HepG2 (cell line): ENCODE data around the gene EI24. TPM values are rescaled to one million over a fixed set of nuclear protein-coding genes. Genes with fewer than 3 reads are reported as not detected.

Source experiments
- ARNTL ChIP-seq: sonication (generic); formaldehyde crosslinking; IDR thresholded peaks from 2 replicates; pipeline ENCODE4 v1.4.0; 2020; ENCODE audit warnings: mild to moderate bottlenecking, missing genetic modification reagents
- REPIN1 ChIP-seq: sonication (generic); formaldehyde crosslinking; IDR thresholded peaks from 2 replicates; pipeline ENCODE4 v1.8.0; 2022; ENCODE audit warnings: missing genetic modification reagents, low read depth, mild to moderate bottlenecking, borderline replicate concordance
- ZNF143 ChIP-seq: sonication (generic); formaldehyde crosslinking; IDR thresholded peaks from 2 replicates; pipeline ENCODE4 v1.4.0; 2020; ENCODE audit warnings: missing genetic modification reagents
- ZNF407 ChIP-seq: sonication (generic); formaldehyde crosslinking; IDR thresholded peaks from one replicate; pipeline ENCODE4 v1.5.1; 2020; ENCODE audit warnings: mild to moderate bottlenecking, missing genetic modification reagents; ENCODE audit errors: not compliant biosample characterization
- polyA plus RNA-seq, 8 experiments: library from polyadenylated mRNA; depleted of rRNA in 3 of 8; stranded (reverse) in 7 of 8; unstranded in 1 of 8; fragments of >200 nt; fragmentation: Illumina TruSeq in 4 of 8; extraction: Trizol in 4 of 8; gene quantifications; 2 replicates each; pipeline versions ENCODE4 v1.2.1 to v1.2.3, GENCODE V29; 2011 to 2016; ENCODE audit warnings: low read depth in 4 of 8, missing spikeins in 1 of 8, mixed read lengths in 1 of 8; ENCODE audit not compliant: insufficient read depth in 1 of 8
- total RNA-seq, 5 experiments: library from RNA; depleted of rRNA; stranded (reverse); fragments of >200 nt; fragmentation: Illumina TruSeq; extraction: Trizol; gene quantifications; 2 replicates each; pipeline ENCODE4 v1.2.3, GENCODE V29; 2016; ENCODE audit warnings: low read depth in 1 of 5
- TF ChIP-seq, protein P1 (sequence below): sonication (generic); formaldehyde crosslinking; IDR thresholded peaks from 2 replicates; pipeline ENCODE4 v1.4.0; 2020; ENCODE audit warnings: missing genetic modification reagents
- TF ChIP-seq, protein P2 (sequence below): sonication (generic); formaldehyde crosslinking; IDR thresholded peaks from 2 replicates; pipeline ENCODE4 v1.4.0; 2020; ENCODE audit warnings: missing genetic modification reagents, borderline replicate concordance
- TF ChIP-seq, protein P3 (sequence below): sonication (generic); formaldehyde crosslinking; IDR thresholded peaks from 2 replicates; pipeline ENCODE4 v1.4.0; 2020; ENCODE audit warnings: missing genetic modification reagents

Gene EI24
- total and polyA plus RNA-seq, 2 of the 13 experiments (the other 11 are each of a cell fraction or from before 2014, with no cell fraction given) = 84.7 to 126 TPM

DNA sequence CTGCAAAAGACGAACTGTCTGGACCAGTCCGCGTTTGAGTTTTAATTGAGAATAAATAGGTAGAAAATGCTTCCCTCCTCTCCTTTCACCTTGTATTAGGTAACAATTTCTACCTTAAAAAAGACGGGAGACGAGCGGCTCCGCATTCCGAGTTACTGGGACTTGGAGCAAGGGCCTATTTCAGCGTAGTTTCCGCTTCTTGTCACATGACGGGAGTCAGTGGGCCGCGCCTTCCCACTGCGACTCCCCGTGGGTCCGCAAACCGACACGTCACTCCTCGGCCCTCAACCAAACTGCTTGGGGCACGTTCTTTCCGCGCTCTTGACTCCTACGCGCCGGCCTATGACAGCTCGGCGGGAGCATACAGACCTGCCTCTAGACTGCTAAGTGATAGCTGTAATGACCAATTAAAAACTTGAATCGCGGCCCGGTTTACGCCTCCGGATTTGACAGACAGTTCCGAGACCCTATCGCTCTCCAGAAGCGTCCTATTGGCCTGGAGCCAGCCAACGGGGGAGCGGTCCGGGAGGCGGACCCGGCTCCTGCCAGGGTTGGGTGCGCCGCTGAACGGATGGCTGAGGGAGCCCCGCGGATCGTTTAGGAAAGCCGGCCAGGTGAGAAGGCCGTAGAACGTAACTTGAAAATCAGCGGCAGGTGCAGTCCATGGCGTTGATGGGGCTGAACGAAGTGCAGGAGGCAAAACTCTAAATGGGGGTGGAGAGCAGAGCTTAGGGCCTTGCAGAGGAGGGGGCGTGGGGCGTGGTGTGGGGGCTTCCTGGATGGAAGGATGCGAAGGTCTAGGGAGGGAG is 23.2 kb downstream of the EI24 start, which contains the start of gene STT3A (continued):
- TF ChIP-seq ZNF407 (CRISPR knock-in tag) = no peak
- TF ChIP-seq, protein P1, sequence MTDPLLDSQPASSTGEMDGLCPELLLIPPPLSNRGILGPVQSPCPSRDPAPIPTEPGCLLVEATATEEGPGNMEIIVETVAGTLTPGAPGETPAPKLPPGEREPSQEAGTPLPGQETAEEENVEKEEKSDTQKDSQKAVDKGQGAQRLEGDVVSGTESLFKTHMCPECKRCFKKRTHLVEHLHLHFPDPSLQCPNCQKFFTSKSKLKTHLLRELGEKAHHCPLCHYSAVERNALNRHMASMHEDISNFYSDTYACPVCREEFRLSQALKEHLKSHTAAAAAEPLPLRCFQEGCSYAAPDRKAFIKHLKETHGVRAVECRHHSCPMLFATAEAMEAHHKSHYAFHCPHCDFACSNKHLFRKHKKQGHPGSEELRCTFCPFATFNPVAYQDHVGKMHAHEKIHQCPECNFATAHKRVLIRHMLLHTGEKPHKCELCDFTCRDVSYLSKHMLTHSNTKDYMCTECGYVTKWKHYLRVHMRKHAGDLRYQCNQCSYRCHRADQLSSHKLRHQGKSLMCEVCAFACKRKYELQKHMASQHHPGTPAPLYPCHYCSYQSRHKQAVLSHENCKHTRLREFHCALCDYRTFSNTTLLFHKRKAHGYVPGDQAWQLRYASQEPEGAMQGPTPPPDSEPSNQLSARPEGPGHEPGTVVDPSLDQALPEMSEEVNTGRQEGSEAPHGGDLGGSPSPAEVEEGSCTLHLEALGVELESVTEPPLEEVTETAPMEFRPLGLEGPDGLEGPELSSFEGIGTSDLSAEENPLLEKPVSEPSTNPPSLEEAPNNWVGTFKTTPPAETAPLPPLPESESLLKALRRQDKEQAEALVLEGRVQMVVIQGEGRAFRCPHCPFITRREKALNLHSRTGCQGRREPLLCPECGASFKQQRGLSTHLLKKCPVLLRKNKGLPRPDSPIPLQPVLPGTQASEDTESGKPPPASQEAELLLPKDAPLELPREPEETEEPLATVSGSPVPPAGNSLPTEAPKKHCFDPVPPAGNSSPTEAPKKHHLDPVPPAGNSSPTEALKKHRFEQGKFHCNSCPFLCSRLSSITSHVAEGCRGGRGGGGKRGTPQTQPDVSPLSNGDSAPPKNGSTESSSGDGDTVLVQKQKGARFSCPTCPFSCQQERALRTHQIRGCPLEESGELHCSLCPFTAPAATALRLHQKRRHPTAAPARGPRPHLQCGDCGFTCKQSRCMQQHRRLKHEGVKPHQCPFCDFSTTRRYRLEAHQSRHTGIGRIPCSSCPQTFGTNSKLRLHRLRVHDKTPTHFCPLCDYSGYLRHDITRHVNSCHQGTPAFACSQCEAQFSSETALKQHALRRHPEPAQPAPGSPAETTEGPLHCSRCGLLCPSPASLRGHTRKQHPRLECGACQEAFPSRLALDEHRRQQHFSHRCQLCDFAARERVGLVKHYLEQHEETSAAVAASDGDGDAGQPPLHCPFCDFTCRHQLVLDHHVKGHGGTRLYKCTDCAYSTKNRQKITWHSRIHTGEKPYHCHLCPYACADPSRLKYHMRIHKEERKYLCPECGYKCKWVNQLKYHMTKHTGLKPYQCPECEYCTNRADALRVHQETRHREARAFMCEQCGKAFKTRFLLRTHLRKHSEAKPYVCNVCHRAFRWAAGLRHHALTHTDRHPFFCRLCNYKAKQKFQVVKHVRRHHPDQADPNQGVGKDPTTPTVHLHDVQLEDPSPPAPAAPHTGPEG = no peak
- TF ChIP-seq, protein P2, sequence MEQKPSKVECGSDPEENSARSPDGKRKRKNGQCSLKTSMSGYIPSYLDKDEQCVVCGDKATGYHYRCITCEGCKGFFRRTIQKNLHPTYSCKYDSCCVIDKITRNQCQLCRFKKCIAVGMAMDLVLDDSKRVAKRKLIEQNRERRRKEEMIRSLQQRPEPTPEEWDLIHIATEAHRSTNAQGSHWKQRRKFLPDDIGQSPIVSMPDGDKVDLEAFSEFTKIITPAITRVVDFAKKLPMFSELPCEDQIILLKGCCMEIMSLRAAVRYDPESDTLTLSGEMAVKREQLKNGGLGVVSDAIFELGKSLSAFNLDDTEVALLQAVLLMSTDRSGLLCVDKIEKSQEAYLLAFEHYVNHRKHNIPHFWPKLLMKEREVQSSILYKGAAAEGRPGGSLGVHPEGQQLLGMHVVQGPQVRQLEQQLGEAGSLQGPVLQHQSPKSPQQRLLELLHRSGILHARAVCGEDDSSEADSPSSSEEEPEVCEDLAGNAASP (CRISPR knock-in tag) = no peak
- peak; percentile 75; the same call in 1 of the 2 replicates for TF ChIP-seq ARNTL (CRISPR knock-in tag)
- peak; percentile 58 for TF ChIP-seq REPIN1 (CRISPR knock-in tag)
- TF ChIP-seq ZNF143 (CRISPR knock-in tag) = no peak
- TF ChIP-seq, protein P3, sequence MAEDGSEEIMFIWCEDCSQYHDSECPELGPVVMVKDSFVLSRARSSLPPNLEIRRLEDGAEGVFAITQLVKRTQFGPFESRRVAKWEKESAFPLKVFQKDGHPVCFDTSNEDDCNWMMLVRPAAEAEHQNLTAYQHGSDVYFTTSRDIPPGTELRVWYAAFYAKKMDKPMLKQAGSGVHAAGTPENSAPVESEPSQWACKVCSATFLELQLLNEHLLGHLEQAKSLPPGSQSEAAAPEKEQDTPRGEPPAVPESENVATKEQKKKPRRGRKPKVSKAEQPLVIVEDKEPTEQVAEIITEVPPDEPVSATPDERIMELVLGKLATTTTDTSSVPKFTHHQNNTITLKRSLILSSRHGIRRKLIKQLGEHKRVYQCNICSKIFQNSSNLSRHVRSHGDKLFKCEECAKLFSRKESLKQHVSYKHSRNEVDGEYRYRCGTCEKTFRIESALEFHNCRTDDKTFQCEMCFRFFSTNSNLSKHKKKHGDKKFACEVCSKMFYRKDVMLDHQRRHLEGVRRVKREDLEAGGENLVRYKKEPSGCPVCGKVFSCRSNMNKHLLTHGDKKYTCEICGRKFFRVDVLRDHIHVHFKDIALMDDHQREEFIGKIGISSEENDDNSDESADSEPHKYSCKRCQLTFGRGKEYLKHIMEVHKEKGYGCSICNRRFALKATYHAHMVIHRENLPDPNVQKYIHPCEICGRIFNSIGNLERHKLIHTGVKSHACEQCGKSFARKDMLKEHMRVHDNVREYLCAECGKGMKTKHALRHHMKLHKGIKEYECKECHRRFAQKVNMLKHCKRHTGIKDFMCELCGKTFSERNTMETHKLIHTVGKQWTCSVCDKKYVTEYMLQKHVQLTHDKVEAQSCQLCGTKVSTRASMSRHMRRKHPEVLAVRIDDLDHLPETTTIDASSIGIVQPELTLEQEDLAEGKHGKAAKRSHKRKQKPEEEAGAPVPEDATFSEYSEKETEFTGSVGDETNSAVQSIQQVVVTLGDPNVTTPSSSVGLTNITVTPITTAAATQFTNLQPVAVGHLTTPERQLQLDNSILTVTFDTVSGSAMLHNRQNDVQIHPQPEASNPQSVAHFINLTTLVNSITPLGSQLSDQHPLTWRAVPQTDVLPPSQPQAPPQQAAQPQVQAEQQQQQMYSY (CRISPR knock-in tag) = no peak
